PC-3 (cell line): ENCODE measurements around the gene ZNF575. TPM values are rescaled to one million over a fixed set of nuclear protein-coding genes. Genes with fewer than 3 reads are reported as not detected.

ENCODE experiments used
- ATAC-seq: fragments of 200-7000 bp; cut with Tn5 transposase; 2 replicates; pipeline ENCODE4 v1.9.1; 2020; ENCODE audit warnings: mild to moderate bottlenecking, moderate library complexity
- BruUV-seq: library from RNA; stranded (reverse); fragments of 400-500 nt; replicated peaks from 2 replicates; lab custom pipeline; 2021; lab: Mats Ljungman, UMichigan
- CTCF ChIA-PET: fragments of 300-600 bp; sonication (Branson Sonifier 250); formaldehyde crosslinking; loops from one replicate; lab custom pipeline; 2022; ENCODE audit warnings: antibody characterized with exemption; lab: Charles Lee
- POLR2A ChIA-PET: fragments of 300-600 bp; sonication (Branson Sonifier 250); formaldehyde crosslinking; loops from one replicate; lab custom pipeline; 2022; ENCODE audit warnings: antibody characterized with exemption; ENCODE audit not compliant: unreplicated experiment; lab: Charles Lee
- DNase-seq: peaks from one replicate; pipeline ENCODE4 v3.0.0-alpha.2; 2015
- H2AFZ ChIP-seq: fragments of 300-600 bp; sonication (generic); 2 replicates; pipeline ENCODE4 v1.6.0; 2016; ENCODE audit warnings: antibody characterized with exemption, low read length
- H3F3A ChIP-seq: fragments of 300-600 bp; sonication (generic); one replicate; pipeline ENCODE4 v1.6.0; 2017; ENCODE audit warnings: antibody characterized with exemption, low read length, control low read depth, mild to moderate bottlenecking; ENCODE audit not compliant: unreplicated experiment
- H3K27ac ChIP-seq: fragments of 300-600 bp; sonication (generic); 2 replicates; pipeline ENCODE4 v1.5.1; 2016; ENCODE audit warnings: mild to moderate bottlenecking, low read length
- H3K27me3 ChIP-seq: fragments of 300-600 bp; sonication (generic); 2 replicates; pipeline ENCODE4 v1.6.1; 2016; ENCODE audit warnings: low read length, mixed read lengths
- H3K36me3 ChIP-seq: fragments of 300-600 bp; sonication (generic); 2 replicates; pipeline ENCODE4 v1.6.1; 2016; ENCODE audit warnings: low read depth, mixed run types, low read length, mixed read lengths
- H3K4me1 ChIP-seq: fragments of 300-600 bp; sonication (generic); 2 replicates; pipeline ENCODE4 v1.5.1; 2016; ENCODE audit warnings: low read length; ENCODE audit not compliant: insufficient read depth
- H3K4me2 ChIP-seq: fragments of 300-600 bp; sonication (generic); 2 replicates; pipeline ENCODE4 v1.6.0; 2016; ENCODE audit warnings: low read length
- H3K4me3 ChIP-seq: fragments of 300-600 bp; sonication (generic); 2 replicates; pipeline ENCODE4 v1.5.1; 2016; ENCODE audit warnings: mild to moderate bottlenecking, low read length, mixed read lengths
- H3K79me2 ChIP-seq: fragments of 300-600 bp; sonication (generic); 2 replicates; pipeline ENCODE4 v1.6.1; 2017; ENCODE audit warnings: low read length, mixed read lengths
- H3K9ac ChIP-seq: fragments of 300-600 bp; sonication (generic); 2 replicates; pipeline ENCODE4 v1.6.0; 2016; ENCODE audit warnings: mild to moderate bottlenecking, low read length
- H3K9me2 ChIP-seq: fragments of 300-600 bp; sonication (generic); replicated peaks from 2 replicates; pipeline ENCODE4 v1.6.1; 2016; ENCODE audit warnings: mixed run types, low read length, mixed read lengths
- H3K9me3 ChIP-seq: fragments of 300-600 bp; sonication (generic); 2 replicates; pipeline ENCODE4 v1.6.1; 2016; ENCODE audit warnings: low read length, mixed read lengths
- H4K20me1 ChIP-seq: fragments of 300-600 bp; sonication (generic); 2 replicates; pipeline ENCODE4 v1.6.1; 2016; ENCODE audit warnings: low read length, mixed read lengths
- CTCF ChIP-seq: fragments of 300-600 bp; sonication (generic); conservative IDR thresholded peaks from 2 replicates; pipeline ENCODE4 v1.5.1; 2017; ENCODE audit warnings: antibody characterized with exemption, low read depth, mild to moderate bottlenecking, low read length
- EZH2 ChIP-seq: fragments of 300-600 bp; sonication (generic); IDR thresholded peaks from one replicate; pipeline ENCODE4 v1.6.1; 2017; ENCODE audit warnings: antibody characterized with exemption, mild to moderate bottlenecking, low read length; ENCODE audit not compliant: unreplicated experiment
- EZH2phosphoT487 ChIP-seq: fragments of 300-600 bp; sonication (generic); IDR thresholded peaks from 2 replicates; pipeline ENCODE4 v1.6.1; 2018; ENCODE audit warnings: mild to moderate bottlenecking, antibody characterized with exemption, low read length, borderline replicate concordance
- intact Hi-C: fragments of 100-400 bp; cut with micrococcal nuclease; formaldehyde crosslinking; loops from 2 replicates; pipeline ENCODE4 v1.9.0; 2023
- total RNA-seq: library from RNA; depleted of rRNA; stranded (reverse); fragments of >200 nt; gene quantifications from 2 replicates; pipeline ENCODE4 v1.2.3, GENCODE V29; 2014

ZNF575 gene
- total RNA-seq, 1 experiment from 2014 or later = not detected

GRCh38 chr19:43526884-43527859, 5.8 kb upstream of the ZNF575 start, which contains the start of gene ETHE1:
Gene ETHE1, minus strand, starts transcription at chr19:43527201. Its CDS starts 24 bp downstream, at chr19:43527177.
- H3F3A ChIP-seq = no peaks in the 10 kb centered on the region
- no peak within 1 kb of the TSS for H3K27ac ChIP-seq
- peak within 1 kb of the TSS; percentile 88 for H3K4me2 ChIP-seq
- ATAC-seq (peak; percentile 66), DNase-seq (peak; percentile 54)
- H3K9me2 ChIP-seq = no peaks in the 10 kb centered on the region
- no peaks in the 10 kb centered on the region for H3K9me3 ChIP-seq
- peaks cover 13% of the 10 kb centered on the region for H3K4me1 ChIP-seq
- H2AFZ ChIP-seq = peak within 1 kb of the TSS; percentile 89
- ChIA-PET POLR2A (no interaction called here), CTCF (no interaction called here)
- H3K27me3 ChIP-seq = no peaks in the 10 kb centered on the region
- no peaks in the 10 kb centered on the region for H3K36me3 ChIP-seq
- no peaks in the 10 kb centered on the region for H4K20me1 ChIP-seq
- peaks cover 29% of the 10 kb centered on the region for H3K79me2 ChIP-seq
- H3K9ac ChIP-seq = peak within 1 kb of the TSS; percentile 71
- H3K4me3 ChIP-seq = peak within 1 kb of the TSS; percentile 98
- TF ChIP-seq EZH2 (no peak), EZH2phosphoT487 (no peak), CTCF (no peak)
- intact Hi-C loops = no loop called here
- BruUV-seq = no TSS peak

- Histone ChIP-seq H3K9me3 (no peaks in the 10 kb centered on the region), H4K20me1 (no peaks in the 10 kb centered on the region), H3K9me2 (no peaks in the 10 kb centered on the region), H3K4me1 (peaks cover 20% of the 10 kb centered on the region), H3K27me3 (no peaks in the 10 kb centered on the region), H3K4me2 (peak overlapping the region; percentile 48; the same call in 1 of the 2 replicates), H3K36me3 (no peaks in the 10 kb centered on the region), H3K9ac (no peak overlapping the region), H3K79me2 (peaks cover 29% of the 10 kb centered on the region), H3K27ac (no peak overlapping the region), H3F3A (no peaks in the 10 kb centered on the region), H3K4me3 (0 out of 2 replicates have a peak overlapping the region, but pooled peaks have one; percentile 24), H2AFZ (no peak overlapping the region)
- TF ChIP-seq EZH2 (no peak), CTCF (no peak), EZH2phosphoT487 (no peak)
- POLR2A ChIA-PET = no interaction called here
- no TSS peak for BruUV-seq
- DNase-seq (peak; percentile 3), ATAC-seq (no peak)
- intact Hi-C loops = no loop called here
- CTCF ChIA-PET = interaction anchor here (0.7 kb wide), 1 partner anchor 107 kb away, joined by 5 read pairs; no protein-coding TSS in a partner anchor
These were observed 4.9 kb upstream of the ZNF575 start for GRCh38 chr19:43527860-43528622.
